HG02642 (cell line): ENCODE data around the gene UBL7.
"Not testable (repeated sequence)": the region's sequence is repeated elsewhere in the genome, so short reads cannot be mapped to it uniquely, and the experiment has no call there.

ENCODE experiments used
- ATAC-seq: cut with Tn5 transposase; IDR thresholded peaks from one replicate; pipeline ENCODE4 v1.9.1; 2021; ENCODE audit warnings: mild to moderate bottlenecking; ENCODE audit not compliant: unreplicated experiment, poor library complexity

The UBL7 gene

GRCh38 chr15:74460871-74461846 lies at the start of gene UBL7:
Gene UBL7 (minus strand): TSS chr15:74461160. CDS start chr15:74458867, 2,293 bp downstream.
- ATAC-seq: peak; percentile 92

- ATAC-seq: no peak
Measured at GRCh38 chr15:74506515-74506840, 45.5 kb upstream of the UBL7 start.

- ATAC-seq: no peak
Measured at GRCh38 chr15:74505837-74506514, 45.0 kb upstream of the UBL7 start.

GRCh38 chr15:74504836-74505235 lies 43.9 kb upstream of the UBL7 start:
- ATAC-seq: no peak

GRCh38 chr15:74504418-74504817 lies 43.5 kb upstream of the UBL7 start:
- no peak for ATAC-seq

- ATAC-seq: no peak
Measured at GRCh38 chr15:74502301-74502700, 41.3 kb upstream of the UBL7 start.

- no peak for ATAC-seq
Measured at GRCh38 chr15:74500401-74500800, 39.4 kb upstream of the UBL7 start.

- no peak for ATAC-seq
Measured at GRCh38 chr15:74499366-74499765, 38.4 kb upstream of the UBL7 start.

GRCh38 chr15:74497584-74497983 lies 36.6 kb upstream of the UBL7 start:
- ATAC-seq: no peak

- no peak for ATAC-seq
Measured at GRCh38 chr15:74496648-74497047, 35.7 kb upstream of the UBL7 start.

GRCh38 chr15:74490339-74490689 lies 29.4 kb upstream of the UBL7 start:
- no peak for ATAC-seq

- ATAC-seq: no peak
Measured at GRCh38 chr15:74489518-74490338, 28.8 kb upstream of the UBL7 start.

GRCh38 chr15:74488776-74489175 lies 27.8 kb upstream of the UBL7 start:
- ATAC-seq: no peak

- no peak for ATAC-seq
Measured at GRCh38 chr15:74482661-74483060, 21.7 kb upstream of the UBL7 start.

- ATAC-seq: not testable (repeated sequence)
Measured at GRCh38 chr15:74480364-74480763, 19.4 kb upstream of the UBL7 start.

- ATAC-seq: not testable (repeated sequence)
Measured at GRCh38 chr15:74471621-74472020, 10.7 kb upstream of the UBL7 start.

- no peak for ATAC-seq
Measured at GRCh38 chr15:74470631-74471395, 9.9 kb upstream of the UBL7 start.

GRCh38 chr15:74468341-74469032 lies 7.5 kb upstream of the UBL7 start:
- ATAC-seq: no peak

GRCh38 chr15:74466570-74466969 lies 5.6 kb upstream of the UBL7 start:
- no peak for ATAC-seq
